Activated naive CD4-positive, alpha-beta T cell treated with Interleukin-2 at 50 U/mL for 16 hours (primary cell): ENCODE measurements around the gene FAM72A.
"Not testable (repeated sequence)": the region's sequence is repeated elsewhere in the genome, so short reads cannot be mapped to it uniquely, and the experiment has no call there.

Experiments used
- DNase-seq: peaks from one replicate; pipeline ENCODE4 v3.0.0-alpha.2; 2020

FAM72A gene

DNA sequence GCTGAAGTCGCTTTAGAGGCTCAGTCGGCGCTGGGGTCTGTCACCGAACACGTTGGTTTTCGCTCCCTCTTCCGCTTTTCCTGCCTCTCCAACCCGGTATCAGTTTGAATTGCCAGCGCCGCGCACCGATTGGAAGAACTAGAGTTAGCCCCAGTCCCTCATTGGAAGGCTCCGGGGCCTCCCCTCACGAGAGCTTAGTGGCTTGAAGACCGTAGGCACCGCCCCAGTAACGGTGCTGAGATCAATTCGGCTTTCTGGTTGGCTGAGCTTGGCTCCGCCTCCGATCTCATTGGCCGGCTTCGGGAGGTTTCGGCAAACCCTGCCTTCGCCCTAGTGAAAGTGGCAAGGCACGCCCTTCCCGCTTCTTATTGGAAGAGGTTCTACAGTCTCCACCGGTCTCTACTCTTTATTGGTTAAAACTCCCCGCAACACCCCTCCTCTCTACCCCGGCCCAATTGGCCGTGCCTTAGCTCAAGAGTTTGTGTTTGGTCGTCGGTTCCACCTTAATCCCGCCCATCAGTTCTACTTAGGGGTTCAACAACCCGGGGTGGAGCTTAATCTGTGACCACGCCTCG lies at the start of gene FAM72A:
FAM72A (minus strand) TSS at position 51 of the 575 bp plus-strand sequence. CDS start 814 bp downstream, outside the sequence.
- DNase-seq: peak; percentile 98

DNA sequence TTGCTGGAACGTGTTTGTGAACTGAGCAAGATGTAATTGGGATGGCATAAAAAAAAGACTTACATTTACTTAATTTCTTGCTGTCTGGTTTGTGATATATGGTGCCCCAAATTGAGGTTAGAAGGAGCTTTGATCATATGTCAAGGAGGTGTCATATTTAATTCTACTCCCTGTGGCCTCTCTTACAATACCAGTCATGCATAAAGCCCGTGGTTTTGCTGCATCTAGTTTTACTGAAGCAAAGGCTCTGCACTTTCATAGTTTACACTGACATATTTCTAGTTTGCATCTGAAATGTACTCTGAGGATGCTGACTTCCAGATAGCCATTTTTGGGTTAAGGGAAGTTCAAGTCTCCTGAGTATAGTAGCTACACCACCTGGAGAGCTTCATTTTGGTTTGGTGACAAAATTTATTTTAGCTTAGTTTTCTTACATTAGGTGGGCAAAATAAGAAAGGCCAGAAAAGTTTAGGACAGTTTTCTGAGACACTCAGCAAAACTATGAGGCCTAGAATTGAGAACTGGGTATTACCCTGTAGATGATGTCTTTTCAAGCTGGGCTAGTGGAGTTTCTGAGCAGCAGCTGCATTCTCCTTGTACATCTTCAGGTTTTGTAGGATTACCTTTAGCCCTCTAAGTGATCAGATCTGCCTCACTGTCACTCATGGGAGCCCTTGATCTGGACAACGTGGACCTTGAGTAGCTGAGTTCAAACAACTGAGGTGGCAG lies 48.5 kb upstream of the FAM72A start:
- not testable (repeated sequence) for DNase-seq

GRCh38 chr1:206246129-206246886 lies 43.7 kb upstream of the FAM72A start:
- not testable (repeated sequence) for DNase-seq

DNA sequence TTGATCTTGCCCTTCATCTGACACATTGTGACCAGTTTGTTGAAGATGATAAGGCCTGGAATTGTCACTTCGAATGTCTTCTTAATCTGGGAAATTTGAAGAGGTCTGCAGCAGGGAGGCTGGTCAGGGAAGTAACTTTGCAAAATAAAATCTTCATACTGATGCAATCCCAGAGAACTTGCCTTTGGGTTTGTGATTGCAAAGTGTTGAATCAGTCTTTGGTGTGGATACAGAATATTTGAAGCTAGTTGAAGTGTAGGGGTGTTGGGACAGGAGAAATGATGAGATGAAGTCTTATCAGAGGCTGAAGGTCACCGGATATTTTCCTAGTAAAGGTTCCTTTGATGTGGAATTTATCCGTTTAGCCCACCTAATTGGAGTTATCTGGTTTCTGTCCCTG lies 42.8 kb upstream of the FAM72A start:
- DNase-seq: not testable (repeated sequence)

DNA sequence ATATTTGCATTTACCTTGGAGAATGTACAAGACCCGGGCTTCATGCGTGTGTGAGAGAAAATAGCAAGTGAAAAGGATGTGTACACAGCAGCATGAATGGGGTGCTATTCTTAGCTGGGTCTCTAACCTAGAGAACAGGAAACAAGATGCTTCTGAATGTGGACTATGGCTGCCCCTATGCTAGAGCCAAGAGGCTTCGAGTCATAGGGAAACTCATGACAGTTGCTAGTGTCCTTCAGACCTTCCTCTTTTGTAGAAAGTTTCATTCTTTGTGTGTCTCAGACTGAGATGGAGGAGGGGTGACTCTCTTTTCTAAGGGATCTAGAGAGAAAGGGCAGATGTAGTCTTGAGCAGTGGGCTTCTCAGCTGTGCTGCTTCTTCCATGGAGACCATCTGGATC lies 40.7 kb upstream of the FAM72A start:
- not testable (repeated sequence) for DNase-seq

DNA sequence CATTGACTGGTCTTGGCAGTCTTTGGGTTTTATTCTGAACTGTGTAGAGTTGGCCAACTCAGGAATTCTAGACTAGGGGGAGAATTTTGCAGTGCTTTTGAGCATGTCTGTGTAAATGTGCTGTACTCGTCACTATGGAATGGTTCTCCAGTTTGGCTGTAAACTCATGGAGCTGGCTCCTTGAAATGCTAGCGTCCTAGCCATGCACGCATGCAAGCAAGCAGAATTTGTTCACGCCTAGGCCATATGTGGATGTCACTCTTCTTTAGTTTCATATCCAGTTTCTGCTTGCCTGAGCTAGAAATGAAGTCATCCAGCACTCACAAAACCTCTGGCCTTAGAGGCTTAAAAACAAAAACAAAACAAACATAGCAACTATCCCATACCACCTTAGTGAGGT lies 37.6 kb upstream of the FAM72A start:
- DNase-seq: not testable (repeated sequence)

DNA sequence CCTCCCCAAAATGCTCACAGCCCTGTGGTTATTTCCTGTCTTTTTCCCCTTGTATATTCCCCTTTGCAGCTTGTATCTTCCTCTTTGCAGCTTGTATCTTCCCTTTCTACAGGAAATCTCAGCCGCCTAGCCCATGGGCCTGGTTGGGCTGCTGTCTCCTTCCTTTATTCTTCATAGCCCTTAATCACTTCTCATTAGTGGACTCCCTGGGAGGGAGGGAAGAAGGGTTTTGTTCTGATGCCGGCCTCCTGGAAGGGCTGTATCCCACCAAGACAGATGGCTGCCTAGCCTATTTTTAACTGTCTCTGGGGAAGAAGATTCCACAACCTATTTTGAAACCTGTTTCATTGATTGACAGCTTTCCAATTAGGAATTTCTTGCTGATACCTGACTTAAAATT lies 32.6 kb upstream of the FAM72A start:
- not testable (repeated sequence) for DNase-seq

DNA sequence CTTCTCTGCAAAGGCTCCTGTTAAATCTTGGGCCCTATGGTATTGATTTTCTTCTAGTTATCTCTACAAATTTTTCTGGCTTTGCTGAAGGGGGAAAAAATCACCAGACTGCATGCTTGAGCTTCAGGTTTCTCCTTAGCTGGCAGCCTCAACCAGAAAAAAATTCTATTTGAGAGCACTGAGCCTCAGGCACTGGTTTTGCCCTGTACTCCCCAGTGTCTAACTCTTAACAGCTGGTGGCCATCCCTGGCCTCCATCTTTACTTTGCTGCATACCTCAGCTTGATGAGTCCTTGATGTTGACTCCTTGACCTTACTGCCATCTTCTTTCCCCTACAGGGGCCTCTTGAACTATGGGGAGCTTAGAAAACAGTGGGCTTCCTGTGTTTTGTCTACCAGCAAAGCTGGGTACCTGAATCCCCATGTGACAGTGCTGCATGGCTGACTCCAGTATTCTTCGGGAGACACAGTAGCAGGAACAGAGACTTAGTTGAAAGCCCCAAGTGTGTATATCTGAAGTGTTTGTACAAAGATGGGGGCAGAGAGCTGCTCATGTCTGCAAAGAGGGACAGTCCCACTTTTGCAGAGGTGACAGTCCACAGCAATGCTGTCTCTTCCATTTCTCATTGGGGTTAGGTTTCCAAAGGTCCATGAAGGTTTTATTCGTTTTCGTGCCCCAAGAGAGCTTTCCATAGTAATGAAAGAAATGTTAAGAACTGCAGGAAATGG lies 31.7 kb upstream of the FAM72A start:
- DNase-seq: not testable (repeated sequence)

- DNase-seq: not testable (repeated sequence)
Observed at GRCh38 chr1:206232970-206233645, 30.5 kb upstream of the FAM72A start.

DNA sequence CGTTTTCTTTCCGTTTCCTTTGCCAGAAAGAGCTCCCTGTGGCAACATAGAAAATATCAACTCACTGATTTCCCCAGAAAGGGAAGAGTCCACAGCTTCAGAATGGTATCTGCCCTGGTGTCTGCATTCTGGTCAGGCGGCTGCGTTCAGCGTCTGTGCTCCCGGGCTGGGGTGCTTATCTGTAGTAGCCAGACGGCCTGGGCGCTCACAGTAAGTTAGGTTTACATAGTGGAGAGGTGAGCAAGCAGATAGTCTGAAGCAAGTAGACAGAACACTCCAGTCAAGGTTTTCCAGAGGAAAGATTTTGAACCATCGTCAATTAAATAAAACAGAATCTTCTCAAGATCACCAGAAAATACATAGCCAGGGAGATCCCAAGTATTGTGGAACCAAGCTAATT lies 29.4 kb upstream of the FAM72A start:
- not testable (repeated sequence) for DNase-seq

DNA sequence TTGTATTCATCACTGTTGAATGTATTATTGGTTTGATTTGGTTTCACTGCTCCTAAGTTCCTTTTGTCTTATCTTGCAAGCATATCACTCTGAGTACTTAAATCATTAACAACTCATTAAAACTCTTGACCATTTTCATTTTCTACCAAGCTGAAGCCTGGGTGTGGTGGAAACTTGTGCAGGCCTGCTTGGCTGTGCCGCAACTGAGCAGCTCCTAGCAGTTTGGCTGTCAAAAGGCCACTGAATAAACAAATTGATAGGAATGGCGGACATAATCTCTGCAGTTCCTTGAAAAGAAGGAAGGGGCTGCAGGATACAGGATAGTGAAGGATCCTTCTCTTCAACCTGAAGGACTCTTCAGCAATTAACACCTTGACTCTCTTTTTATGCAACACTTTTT lies 26.6 kb upstream of the FAM72A start:
- DNase-seq: not testable (repeated sequence)

DNA sequence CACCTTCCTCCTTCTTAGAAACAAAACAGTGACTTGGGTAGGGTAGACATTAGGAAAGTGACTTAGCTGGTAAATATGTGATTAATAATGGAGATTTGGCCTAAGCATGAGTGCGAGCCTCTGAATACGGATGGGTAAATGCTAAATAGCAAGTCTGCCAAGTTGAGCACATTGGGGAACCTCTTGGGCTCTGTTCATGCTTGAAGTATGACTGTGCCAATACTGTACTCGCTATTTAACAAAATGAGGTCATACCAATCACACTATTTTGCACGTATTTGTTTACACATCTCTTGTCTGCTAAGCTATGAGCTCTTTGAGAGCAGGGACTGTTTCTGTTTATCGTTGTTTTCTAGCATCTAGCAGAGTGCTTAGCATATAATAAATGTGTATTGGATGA lies 24.2 kb upstream of the FAM72A start:
- not testable (repeated sequence) for DNase-seq

DNA sequence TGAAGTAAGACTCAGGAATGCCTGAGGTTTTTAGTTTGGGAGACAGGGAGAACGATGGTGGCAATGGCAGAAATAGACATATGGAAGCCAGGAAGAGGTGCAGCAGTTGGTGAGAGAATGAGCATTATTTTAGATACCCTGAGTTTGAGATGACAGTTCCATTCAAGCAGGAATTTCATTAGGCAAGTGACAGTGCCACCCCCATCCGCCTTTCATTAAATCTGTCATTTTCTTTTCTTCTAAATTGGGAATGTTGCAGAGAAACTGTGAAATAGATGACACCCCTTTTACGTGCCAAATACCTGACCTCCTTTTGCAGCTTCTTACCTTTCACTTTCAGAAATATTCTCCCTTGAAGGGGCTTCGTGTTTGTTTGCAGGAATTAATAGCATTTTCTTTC lies 22.7 kb upstream of the FAM72A start:
- DNase-seq: not testable (repeated sequence)

GRCh38 chr1:206224190-206224776 lies 21.6 kb upstream of the FAM72A start:
- not testable (repeated sequence) for DNase-seq

DNA sequence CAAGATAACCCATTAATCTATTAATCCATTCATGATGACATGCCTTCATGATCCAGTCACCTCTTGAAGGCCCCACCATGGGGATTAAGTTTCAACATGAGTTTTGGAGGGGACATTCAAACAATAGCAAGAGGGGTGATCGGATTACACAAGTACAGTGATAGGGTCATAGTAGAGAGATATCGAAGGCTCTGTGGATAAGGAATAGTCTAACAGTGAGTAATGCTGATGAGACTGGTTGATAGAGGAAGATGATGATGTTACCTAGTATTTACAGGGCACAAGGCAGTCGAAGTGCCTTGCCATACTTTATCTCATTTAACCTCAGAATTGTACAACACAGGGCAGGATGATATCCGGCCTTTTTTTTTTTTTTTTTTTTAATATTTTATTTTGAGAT lies 18.9 kb upstream of the FAM72A start:
- not testable (repeated sequence) for DNase-seq

DNA sequence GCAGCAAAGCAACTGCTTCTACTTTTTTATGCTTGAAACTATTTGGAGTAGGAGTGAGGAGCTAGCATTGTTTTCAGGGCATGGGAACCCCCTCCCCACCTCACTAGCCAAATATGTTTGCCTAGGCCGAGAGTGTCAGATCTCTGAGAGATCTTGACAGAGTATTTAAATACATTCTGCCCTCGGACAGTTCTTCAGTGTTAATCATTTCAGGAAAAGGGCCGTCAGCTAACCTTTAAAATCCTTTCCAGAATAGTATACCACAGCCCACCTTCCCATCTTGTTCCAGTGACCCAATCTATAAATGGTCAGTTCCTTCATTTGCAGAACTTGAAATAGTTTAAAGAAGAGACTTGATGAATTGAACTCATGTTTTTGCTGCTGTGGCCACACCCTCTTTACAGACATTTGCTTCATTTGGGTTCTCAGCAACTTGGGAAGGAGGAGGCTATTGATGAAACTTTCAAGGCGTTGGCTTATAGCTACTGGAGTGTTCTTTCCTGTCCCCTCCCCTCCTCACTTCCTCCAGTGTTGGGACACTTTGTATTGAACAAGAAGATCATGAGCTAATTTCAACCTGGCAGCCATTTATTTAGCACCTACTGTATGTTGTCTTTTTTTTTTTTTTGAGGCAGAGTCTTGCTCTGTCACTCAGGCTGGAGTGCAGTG lies 17.8 kb upstream of the FAM72A start:
- DNase-seq: not testable (repeated sequence)

DNA sequence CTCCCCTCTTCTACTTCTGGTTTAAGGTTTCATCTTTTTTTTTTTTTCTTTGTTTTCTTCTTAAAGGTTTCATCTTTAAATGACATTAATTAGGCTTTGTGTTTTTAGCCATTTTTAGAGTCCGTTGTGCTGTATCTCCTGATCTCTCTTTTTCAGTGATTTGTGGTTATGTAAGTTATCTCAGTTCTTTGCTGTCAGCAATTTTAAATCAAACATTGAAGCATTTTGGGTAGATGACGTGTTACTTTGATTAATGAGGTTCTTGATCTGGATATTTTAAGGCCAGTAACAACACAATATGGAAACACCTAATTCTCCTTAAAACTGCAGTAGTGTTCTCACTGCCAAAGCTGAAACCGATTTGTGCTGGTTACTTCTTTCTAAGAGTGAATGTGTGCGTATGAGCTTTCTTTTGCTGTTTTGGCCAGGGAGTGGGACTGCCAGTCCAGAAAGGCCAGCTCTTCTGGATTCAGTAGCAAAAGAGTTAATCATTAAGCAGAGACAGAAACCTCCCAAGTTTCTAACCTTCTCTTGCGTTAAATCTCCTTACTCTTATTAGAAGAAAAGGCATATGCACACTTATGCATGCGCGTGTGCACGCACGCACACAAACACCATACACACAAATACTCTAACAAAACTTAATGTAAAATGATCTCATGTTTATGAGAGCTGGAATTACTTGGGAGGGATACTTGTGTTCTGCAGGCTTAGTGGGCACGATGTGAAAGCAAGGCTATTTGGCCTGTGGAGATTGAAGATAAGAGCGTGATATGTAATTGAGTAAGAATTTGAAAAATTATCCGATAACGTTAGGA lies 17.1 kb upstream of the FAM72A start:
- not testable (repeated sequence) for DNase-seq

- DNase-seq: not testable (repeated sequence)
Observed at GRCh38 chr1:206218765-206219164, 16.1 kb upstream of the FAM72A start.

DNA sequence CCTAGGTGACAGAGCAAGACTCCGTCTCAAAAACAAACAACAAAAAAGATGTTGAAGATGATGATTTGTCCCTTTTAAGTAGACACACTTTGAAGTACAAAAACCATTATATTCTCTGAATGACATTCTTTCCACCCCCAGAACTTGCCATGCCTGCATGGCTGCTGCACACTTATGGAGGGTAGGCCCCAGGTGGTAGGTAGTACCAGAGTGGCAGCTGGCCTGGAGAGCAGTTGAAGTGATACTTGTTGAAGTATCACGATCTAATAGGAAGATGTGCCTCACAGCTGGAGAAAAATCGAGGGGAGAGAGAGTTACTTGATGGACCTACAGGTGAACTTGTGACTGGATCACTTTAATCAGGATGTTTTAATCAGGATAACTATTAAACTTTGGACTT lies 15.6 kb upstream of the FAM72A start:
- not testable (repeated sequence) for DNase-seq

DNA sequence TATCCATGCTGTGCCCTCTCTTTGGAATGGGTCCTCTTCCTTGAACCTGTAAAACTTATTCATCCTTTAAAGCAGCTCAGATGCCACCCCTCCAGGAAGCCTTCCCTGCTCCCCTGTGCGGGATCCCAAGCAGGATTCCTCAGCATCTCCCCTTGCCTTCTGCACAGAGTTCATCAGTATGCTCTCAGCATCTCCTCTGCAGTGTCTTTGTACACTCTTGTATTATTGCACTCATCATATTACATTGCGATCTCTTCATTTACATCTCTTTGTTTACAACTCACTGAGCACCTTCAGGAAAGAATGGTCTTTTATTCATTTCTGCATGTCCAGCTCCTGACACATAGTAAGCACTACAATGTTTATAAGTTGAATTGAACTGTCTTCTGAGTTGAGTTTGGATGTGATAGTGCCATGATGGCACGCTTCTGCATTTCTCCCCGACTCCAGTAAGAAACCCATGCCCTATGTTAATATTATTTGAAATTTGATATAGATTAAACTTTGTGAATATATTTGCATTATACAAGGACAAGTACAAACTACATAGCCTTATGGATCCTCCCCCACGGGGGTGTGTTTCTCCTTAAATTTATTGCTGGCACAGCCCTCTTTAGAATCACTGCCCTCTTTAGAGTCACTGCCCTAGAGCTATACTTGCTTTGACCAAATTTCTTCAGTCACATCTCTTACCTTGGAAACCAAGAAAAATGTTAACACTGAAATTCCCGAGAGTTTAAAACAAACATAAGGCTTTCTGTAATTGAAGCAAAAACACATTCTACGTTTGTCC lies 13.2 kb upstream of the FAM72A start:
- DNase-seq: not testable (repeated sequence)
